Heart right ventricle (tissue), 16 donors: ENCODE results near the gene TK1. TPM values are rescaled to one million over a fixed set of nuclear protein-coding genes. Genes with fewer than 3 reads are reported as not detected.

Source experiments
- ATAC-seq, 8 donors: fragments of 200-7000 bp; cut with Tn5 transposase; one replicate each; pipeline ENCODE4 v1.9.1; 2020; ENCODE audit warnings: mild to moderate bottlenecking in 8 of 8, moderate library complexity in 8 of 8, moderate number of reproducible peaks in 1 of 8
- DNase-seq, 2 donors: peaks; one replicate each; pipeline ENCODE4 v3.0.0-alpha.2; 2020
- H3K27ac ChIP-seq, 10 donors: fragments of 200-600 bp; sonication (generic) in 2 of 10; one replicate each; pipeline versions ENCODE4 v1.5.0 to v1.8.0; 2020 to 2022; ENCODE audit warnings: mild to moderate bottlenecking in 3 of 10
- H3K27me3 ChIP-seq, 7 donors: fragments of 200-600 bp; one replicate each; pipeline ENCODE4 v1.8.0; 2021 to 2022; ENCODE audit warnings: mild to moderate bottlenecking in 2 of 7
- H3K36me3 ChIP-seq, 9 donors: fragments of 200-600 bp; sonication (generic) in 1 of 9; one replicate each; pipeline versions ENCODE4 v1.5.0 to v1.8.0; 2020 to 2022; ENCODE audit warnings: mild to moderate bottlenecking in 2 of 9
- H3K4me1 ChIP-seq, 9 donors: fragments of 200-600 bp; sonication (generic) in 1 of 9; one replicate each; pipeline versions ENCODE4 v1.5.0 to v1.8.0; 2020 to 2022; ENCODE audit warnings: mild to moderate bottlenecking in 4 of 9
- H3K4me3 ChIP-seq, 10 donors: fragments of 200-600 bp; sonication (generic) in 2 of 10; one replicate each; pipeline versions ENCODE4 v1.5.0 to v1.8.0; 2020 to 2022; ENCODE audit warnings: mild to moderate bottlenecking in 7 of 10, moderate library complexity in 2 of 10
- H3K9me3 ChIP-seq, 11 donors: fragments of 200-600 bp in 10 of 11; sonication (generic) in 2 of 11; one replicate each; pipeline versions ENCODE4 v1.5.0 to v1.8.0; 2013 to 2022; ENCODE audit warnings: mild to moderate bottlenecking in 2 of 11, control low read depth in 1 of 11, moderate library complexity in 1 of 11
- WGBS, 2 donors: extraction: QIAGEN DNeasy Blood & Tissue Kit; methylation state at CpG; one replicate each; pipeline ENCODE4 v1.1.7; 2013; ENCODE audit warnings: inconsistent platforms in 1 of 2; 5-methylcytosine and 5-hydroxymethylcytosine counted together
- intact Hi-C, 10 donors: fragments of 100-400 bp; cut with DNase I; formaldehyde crosslinking; loops; one replicate each; pipeline versions ENCODE4 v1.11.1 to v1.14.2; 2022
- polyA plus RNA-seq, 2 donors: library from polyadenylated mRNA; stranded (reverse); fragments of 200-250 nt; gene quantifications; one replicate each; pipeline ENCODE4 v1.2.3, GENCODE V29; 2013
- total RNA-seq, 10 donors: library from RNA; stranded (reverse); fragmentation: NEBNext Ultra II Directional in 3 of 10; extraction: Animal tissue kit (Norgen Biotek cat#: 25700) in 3 of 10; gene quantifications; one replicate each; pipeline versions ENCODE4 v1.2.1 to v1.2.4, GENCODE V29; 2021 to 2023
- TF ChIP-seq, protein P1 (sequence below), 9 donors: fragments of 200-600 bp; sonication (generic) in 2 of 9; IDR thresholded peaks; one replicate each; pipeline versions ENCODE4 v1.5.0 to v1.8.0; 2021 to 2022; ENCODE audit warnings: antibody characterized with exemption in 9 of 9, mild to moderate bottlenecking in 5 of 9, moderate library complexity in 1 of 9
- donor health status: Arrhythmogenic right ventricular cardiomyopathy.
- donor health status: ischemic (EF 13 %, LVEDD 7.1; RV severe dilation, severe dysfunction).
- donor health status: healthy with polysubstance abuse.
- donor health status: DM: no; HTN: yes; CAD: no.
- donor health status: DM: no; HTN: no; CAD: no.
- donor health status: ischemic (EF 25% LVEDD 6.9; RV normal size, moderate dysfunction).
- donor health status: ischemic (EF 25% LVEDD 5.7; RV mildly dilated, moderate dysfunction).
- donor health status: healthy.
- donor health status: DM: yes; HTN: yes; CAD: no.
- donor health status: Ischemic cardiomyopathy.
- donor health status: ischemic (EF 35%, LVEDD 5.7; RV mildly dilated, moderate dysfunction).
- donor health status: nonischemic (EF 11% LVEDD 7.7; RV severe dilation, severe dysfunction).
- donor health status: DM: yes; HTN: yes; CAD: no.
- donor health status: PGD.
- donor health status: ischemic (EF 29% LVEDD 5.4; RV normal size, mild dysfunction).
- donor health status: nonischemic (EF 23%, LVEDD 6.1; RV moderate dilation, normal function).

Gene TK1
- total and polyA plus RNA-seq, 12 donors: 0.33 to 12.7 (median 1.2) TPM

DNA sequence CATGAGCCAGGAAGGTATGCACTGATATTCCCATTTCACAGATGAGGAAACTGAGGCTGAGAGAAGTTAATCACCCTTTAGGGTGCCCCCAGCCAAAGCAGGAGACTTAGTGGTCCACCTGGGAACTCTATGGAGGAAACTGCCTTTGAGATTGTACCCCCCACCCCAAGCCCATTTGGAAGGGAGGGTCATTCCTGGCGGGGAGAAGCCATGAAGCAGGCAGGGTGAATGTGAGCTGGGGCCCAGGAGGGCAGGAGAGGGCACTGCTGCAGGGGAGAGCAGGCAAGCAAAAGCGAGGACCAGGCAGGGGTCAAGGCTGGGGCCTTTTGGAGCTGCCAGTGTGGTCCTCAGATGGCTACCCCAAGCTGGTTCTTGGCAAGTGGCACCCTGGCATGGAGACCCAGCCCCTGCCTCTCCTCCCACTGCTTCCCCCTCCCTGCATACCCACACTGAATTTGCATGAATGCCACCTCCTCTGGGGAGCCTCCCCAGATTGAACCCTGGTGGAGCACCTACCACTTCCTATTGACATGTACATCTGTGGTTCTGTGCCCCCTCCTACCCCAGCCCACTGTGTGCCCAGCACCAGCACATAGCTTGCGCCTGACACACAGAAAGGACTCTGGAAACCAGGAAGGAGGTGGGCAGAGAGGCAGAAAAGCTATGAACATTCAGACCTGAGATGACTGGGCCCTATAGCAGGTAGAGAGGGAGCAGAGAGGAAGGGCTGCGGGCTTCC, 57.3 kb downstream of the TK1 start:
- WGBS, 2 donors: 88 to 94% methylated on average over 4 of the region's 4 CpGs
- H3K9me3 ChIP-seq: no peaks in the 10 kb centered on the region
- peak in 1 of 2 donors; percentile 13 for DNase-seq
- H3K27me3 ChIP-seq: peaks cover 0 to 3% (median 0%) of the 10 kb centered on the region in 7 donors
- peak overlapping the region in 3 of 10 donors; percentile 84 to 97 (median 86) for H3K4me3 ChIP-seq
- H3K27ac ChIP-seq: peak overlapping the region in 8 of 10 donors; percentile 11 to 98 (median 96)
- intact Hi-C loops: loop anchor here in 6 of 10 donors (2.0 to 5.0 kb wide), 4 partner anchors 39 to 118 kb away; partner anchors contain the start of gene SYNGR2 (in 1 of the 6)
- H3K36me3 ChIP-seq: peaks cover 0 to 36% (median 4%) of the 10 kb centered on the region in 9 donors
- ATAC-seq: no peak
- TF ChIP-seq, protein P1, sequence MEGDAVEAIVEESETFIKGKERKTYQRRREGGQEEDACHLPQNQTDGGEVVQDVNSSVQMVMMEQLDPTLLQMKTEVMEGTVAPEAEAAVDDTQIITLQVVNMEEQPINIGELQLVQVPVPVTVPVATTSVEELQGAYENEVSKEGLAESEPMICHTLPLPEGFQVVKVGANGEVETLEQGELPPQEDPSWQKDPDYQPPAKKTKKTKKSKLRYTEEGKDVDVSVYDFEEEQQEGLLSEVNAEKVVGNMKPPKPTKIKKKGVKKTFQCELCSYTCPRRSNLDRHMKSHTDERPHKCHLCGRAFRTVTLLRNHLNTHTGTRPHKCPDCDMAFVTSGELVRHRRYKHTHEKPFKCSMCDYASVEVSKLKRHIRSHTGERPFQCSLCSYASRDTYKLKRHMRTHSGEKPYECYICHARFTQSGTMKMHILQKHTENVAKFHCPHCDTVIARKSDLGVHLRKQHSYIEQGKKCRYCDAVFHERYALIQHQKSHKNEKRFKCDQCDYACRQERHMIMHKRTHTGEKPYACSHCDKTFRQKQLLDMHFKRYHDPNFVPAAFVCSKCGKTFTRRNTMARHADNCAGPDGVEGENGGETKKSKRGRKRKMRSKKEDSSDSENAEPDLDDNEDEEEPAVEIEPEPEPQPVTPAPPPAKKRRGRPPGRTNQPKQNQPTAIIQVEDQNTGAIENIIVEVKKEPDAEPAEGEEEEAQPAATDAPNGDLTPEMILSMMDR (IDR thresholded peaks at IDR 0.05): no peak
- peaks cover 27 to 98% (median 71%) of the 10 kb centered on the region in 9 donors for H3K4me1 ChIP-seq

DNA sequence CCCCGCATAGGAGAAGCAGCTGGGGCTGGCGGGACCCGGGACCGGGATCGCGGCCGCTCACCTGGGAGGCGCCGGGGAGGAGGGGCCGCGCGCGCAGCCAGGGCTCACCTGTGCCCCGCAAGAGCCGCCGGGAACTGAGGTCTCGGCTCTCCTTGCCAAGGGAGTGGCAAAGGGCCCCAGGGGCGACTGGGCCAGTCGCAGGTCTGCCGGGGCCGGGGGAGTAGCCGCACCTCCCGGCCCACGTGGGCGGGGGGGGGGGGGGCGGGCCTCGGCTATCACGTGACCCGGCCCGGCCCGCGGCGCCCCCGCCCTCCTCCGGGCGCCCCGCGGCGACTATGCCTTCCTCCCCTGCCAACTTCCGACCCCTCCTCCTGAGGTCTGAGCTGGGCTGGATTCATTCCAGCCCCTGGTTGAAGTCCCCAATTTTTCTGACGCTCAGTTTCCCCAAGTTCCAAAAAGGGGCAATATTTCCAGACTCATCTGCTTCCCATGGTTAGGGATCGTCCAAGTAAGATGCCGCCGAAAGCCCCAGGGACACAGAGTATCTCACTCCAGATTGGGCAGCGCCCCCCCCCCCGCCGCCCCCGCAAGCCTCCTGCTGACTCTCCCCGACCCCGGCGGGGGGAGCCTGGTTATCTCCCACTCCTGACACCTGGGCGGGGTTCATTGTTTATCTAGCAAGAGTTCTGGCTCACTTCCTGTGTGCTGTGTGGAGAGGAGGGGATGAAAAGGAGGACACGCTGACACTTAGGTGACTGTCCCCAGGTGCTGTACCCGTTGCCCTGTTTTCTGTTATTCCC, 58.1 kb downstream of the TK1 start, which contains the start of gene TMC6:
TMC6 (minus strand) TSS at position 205 of the 800 bp plus-strand sequence. CDS start 1,923 bp downstream, outside the sequence.
- Histone ChIP-seq H3K4me1 (peaks cover 31 to 98% (median 76%) of the 10 kb centered on the region in 9 donors), H3K4me3 (peak within 1 kb of the TSS; percentile 57 to 97 (median 88)), H3K36me3 (peaks cover 0 to 36% (median 12%) of the 10 kb centered on the region in 9 donors), H3K9me3 (no peaks in the 10 kb centered on the region), H3K27me3 (peaks cover 0 to 3% (median 0%) of the 10 kb centered on the region in 7 donors), H3K27ac (peak within 1 kb of the TSS; percentile 89 to 98 (median 96))
- DNase-seq (peak in 1 of 2 donors; percentile 64), ATAC-seq (peak; percentile 2 to 54 (median 24))
- TF ChIP-seq, protein P1 (IDR thresholded peaks at IDR 0.05): no peak
- intact Hi-C loops: loop anchor here in 6 of 10 donors (2.0 to 5.0 kb wide), 4 partner anchors 40 to 119 kb away; partner anchors contain the start of gene SYNGR2 (in 1 of the 6)
- WGBS, 2 donors: 4 to 5% methylated on average over 40 to 49 of the region's 54 CpGs

DNA sequence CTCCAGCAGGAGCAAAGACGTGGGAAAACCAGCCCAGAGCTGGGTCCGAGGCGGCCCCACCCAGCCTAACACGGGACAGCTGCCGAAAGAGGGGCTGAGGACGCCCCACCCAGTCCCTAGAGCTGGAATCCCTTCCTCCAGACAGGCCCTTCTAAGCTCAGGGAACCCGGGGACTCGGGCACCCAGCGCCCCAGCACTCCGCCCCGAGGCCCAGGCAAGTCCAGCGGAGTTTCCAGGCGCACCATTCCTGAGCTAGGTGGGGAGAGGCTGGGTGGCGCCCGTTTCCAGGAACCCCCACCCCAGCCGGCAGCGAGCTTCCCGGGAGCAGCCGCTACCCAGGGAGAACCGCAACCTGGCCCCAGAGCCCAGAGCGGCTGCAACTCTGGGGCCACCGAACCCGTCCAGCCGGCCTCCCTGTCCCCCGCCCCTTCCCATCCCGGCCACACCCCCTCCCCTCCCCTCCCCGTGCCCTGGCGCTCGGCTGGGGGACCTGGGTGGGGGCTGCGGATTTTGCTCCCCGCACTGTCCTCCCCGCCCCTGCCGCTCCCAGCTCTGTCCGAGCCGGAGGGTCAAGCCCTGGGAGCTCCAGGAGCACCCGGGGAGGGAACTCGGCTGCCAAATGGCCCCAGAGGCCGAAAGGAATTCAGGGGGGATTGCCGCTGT, 58.8 kb downstream of the TK1 start:
- peak overlapping the region; percentile 89 to 98 (median 96) for H3K27ac ChIP-seq
- intact Hi-C loops: loop anchor here in 6 of 10 donors (2.0 to 5.0 kb wide), 5 partner anchors 21 to 119 kb away; partner anchors contain the start of gene SYNGR2 (in 1 of the 6)
- TF ChIP-seq, protein P1 (IDR thresholded peaks at IDR 0.05): no peak
- peak overlapping the region; percentile 57 to 97 (median 88) for H3K4me3 ChIP-seq
- H3K36me3 ChIP-seq: peaks cover 0 to 38% (median 17%) of the 10 kb centered on the region in 9 donors
- peak in 1 of 2 donors; percentile 43 for DNase-seq
- WGBS, 2 donors: 3% methylated on average over 38 to 39 of the region's 39 CpGs
- peak; percentile 11 to 44 (median 24) for ATAC-seq
- no peaks in the 10 kb centered on the region for H3K9me3 ChIP-seq
- peaks cover 0 to 3% (median 0%) of the 10 kb centered on the region in 7 donors for H3K27me3 ChIP-seq
- peaks cover 31 to 92% (median 72%) of the 10 kb centered on the region in 9 donors for H3K4me1 ChIP-seq
